Measurements from ENCODE around the gene MGAM2. TPM values are rescaled to one million over a fixed set of nuclear protein-coding genes. Genes with fewer than 3 reads are reported as not detected.

Gene MGAM2
- not detected for polyA plus RNA-seq

GRCh38 chr7:142111499-142111898 lies at the start of gene MGAM2:
Gene MGAM2 (plus strand): TSS chr7:142111718. CDS start chr7:142116874, 5,156 bp downstream.
- Histone ChIP-seq H3K4me3 (ENCODE audit: low read depth in 1 of 2, low read length in 2 of 2) (no peak within 1 kb of the TSS), H3K9me3 (ENCODE audit: control insufficient read depth in 2 of 2, insufficient read depth in 1 of 2, low read depth in 1 of 2, low read length in 1 of 2) (peaks cover 2% of the 10 kb centered on the region in 2 donors), H3K36me3 (ENCODE audit: control insufficient read depth in 2 of 2, insufficient read depth in 2 of 2, low read length in 1 of 2) (no peaks in the 10 kb centered on the region), H3K27ac (ENCODE audit: low read depth in 2 of 2, low read length in 1 of 2) (no peak within 1 kb of the TSS), H3K27me3 (ENCODE audit: control insufficient read depth in 1 of 2, insufficient read depth in 2 of 2, low read length in 2 of 2) (no peaks in the 10 kb centered on the region), H3K4me1 (ENCODE audit: control insufficient read depth in 2 of 2, insufficient read depth in 2 of 2, low read length in 1 of 2) (no peaks in the 10 kb centered on the region)
- 44 to 74% methylated on average over 4 of the region's 4 CpGs for WGBS, 2 donors

GRCh38 chr7:142063551-142064442 lies 47.7 kb upstream of the MGAM2 start:
- Histone ChIP-seq H3K4me1 (ENCODE audit: control insufficient read depth in 2 of 2, insufficient read depth in 2 of 2, low read length in 1 of 2) (no peaks in the 10 kb centered on the region), H3K27me3 (ENCODE audit: control insufficient read depth in 1 of 2, insufficient read depth in 2 of 2, low read length in 2 of 2) (no peaks in the 10 kb centered on the region), H3K36me3 (ENCODE audit: control insufficient read depth in 2 of 2, insufficient read depth in 2 of 2, low read length in 1 of 2) (no peaks in the 10 kb centered on the region), H3K27ac (ENCODE audit: low read depth in 2 of 2, low read length in 1 of 2) (no peak overlapping the region), H3K9me3 (ENCODE audit: control insufficient read depth in 2 of 2, insufficient read depth in 1 of 2, low read depth in 1 of 2, low read length in 1 of 2) (no peaks in the 10 kb centered on the region), H3K4me3 (ENCODE audit: low read depth in 1 of 2, low read length in 2 of 2) (no peak overlapping the region)
- 65 to 78% methylated on average over 12 of the region's 12 CpGs for WGBS, 2 donors

- H3K4me1 ChIP-seq (ENCODE audit: control insufficient read depth in 2 of 2, insufficient read depth in 2 of 2, low read length in 1 of 2), result no peaks in the 10 kb centered on the region
- no peak overlapping the region for H3K4me3 ChIP-seq (ENCODE audit: low read depth in 1 of 2, low read length in 2 of 2)
- no peaks in the 10 kb centered on the region for H3K9me3 ChIP-seq (ENCODE audit: control insufficient read depth in 2 of 2, insufficient read depth in 1 of 2, low read depth in 1 of 2, low read length in 1 of 2)
- WGBS, 2 donors, result 91 to 92% methylated on average over 8 of the region's 8 CpGs
- no peaks in the 10 kb centered on the region for H3K36me3 ChIP-seq (ENCODE audit: control insufficient read depth in 2 of 2, insufficient read depth in 2 of 2, low read length in 1 of 2)
- H3K27me3 ChIP-seq (ENCODE audit: control insufficient read depth in 1 of 2, insufficient read depth in 2 of 2, low read length in 2 of 2), result no peaks in the 10 kb centered on the region
- H3K27ac ChIP-seq (ENCODE audit: low read depth in 2 of 2, low read length in 1 of 2), result no peak overlapping the region
These were observed 45.0 kb upstream of the MGAM2 start for GRCh38 chr7:142066536-142066935.

- no peaks in the 10 kb centered on the region for H3K4me1 ChIP-seq (ENCODE audit: control insufficient read depth in 2 of 2, insufficient read depth in 2 of 2, low read length in 1 of 2)
- no peaks in the 10 kb centered on the region for H3K36me3 ChIP-seq (ENCODE audit: control insufficient read depth in 2 of 2, insufficient read depth in 2 of 2, low read length in 1 of 2)
- 90% methylated on average over 4 of the region's 4 CpGs for WGBS, 2 donors
- H3K9me3 ChIP-seq (ENCODE audit: control insufficient read depth in 2 of 2, insufficient read depth in 1 of 2, low read depth in 1 of 2, low read length in 1 of 2), result no peaks in the 10 kb centered on the region
- H3K4me3 ChIP-seq (ENCODE audit: low read depth in 1 of 2, low read length in 2 of 2), result no peak overlapping the region
- H3K27ac ChIP-seq (ENCODE audit: low read depth in 2 of 2, low read length in 1 of 2), result no peak overlapping the region
- no peaks in the 10 kb centered on the region for H3K27me3 ChIP-seq (ENCODE audit: control insufficient read depth in 1 of 2, insufficient read depth in 2 of 2, low read length in 2 of 2)
These were observed 33.8 kb upstream of the MGAM2 start for GRCh38 chr7:142077762-142078161.

GRCh38 chr7:142083605-142084004 lies 27.9 kb upstream of the MGAM2 start:
- Histone ChIP-seq H3K9me3 (ENCODE audit: control insufficient read depth in 2 of 2, insufficient read depth in 1 of 2, low read depth in 1 of 2, low read length in 1 of 2) (no peaks in the 10 kb centered on the region), H3K36me3 (ENCODE audit: control insufficient read depth in 2 of 2, insufficient read depth in 2 of 2, low read length in 1 of 2) (no peaks in the 10 kb centered on the region), H3K27me3 (ENCODE audit: control insufficient read depth in 1 of 2, insufficient read depth in 2 of 2, low read length in 2 of 2) (no peaks in the 10 kb centered on the region), H3K4me1 (ENCODE audit: control insufficient read depth in 2 of 2, insufficient read depth in 2 of 2, low read length in 1 of 2) (no peaks in the 10 kb centered on the region), H3K27ac (ENCODE audit: low read depth in 2 of 2, low read length in 1 of 2) (no peak overlapping the region), H3K4me3 (ENCODE audit: low read depth in 1 of 2, low read length in 2 of 2) (no peak overlapping the region)
- WGBS, 2 donors, result 86 to 88% methylated on average over 1 of the region's 1 CpG

GRCh38 chr7:142085428-142085827 lies 26.1 kb upstream of the MGAM2 start:
- Histone ChIP-seq H3K4me3 (ENCODE audit: low read depth in 1 of 2, low read length in 2 of 2) (no peak overlapping the region), H3K9me3 (ENCODE audit: control insufficient read depth in 2 of 2, insufficient read depth in 1 of 2, low read depth in 1 of 2, low read length in 1 of 2) (no peaks in the 10 kb centered on the region), H3K36me3 (ENCODE audit: control insufficient read depth in 2 of 2, insufficient read depth in 2 of 2, low read length in 1 of 2) (no peaks in the 10 kb centered on the region), H3K27ac (ENCODE audit: low read depth in 2 of 2, low read length in 1 of 2) (no peak overlapping the region), H3K27me3 (ENCODE audit: control insufficient read depth in 1 of 2, insufficient read depth in 2 of 2, low read length in 2 of 2) (no peaks in the 10 kb centered on the region), H3K4me1 (ENCODE audit: control insufficient read depth in 2 of 2, insufficient read depth in 2 of 2, low read length in 1 of 2) (no peaks in the 10 kb centered on the region)
- WGBS, 2 donors, result 72 to 82% methylated on average over 4 of the region's 4 CpGs

- Histone ChIP-seq H3K9me3 (ENCODE audit: control insufficient read depth in 2 of 2, insufficient read depth in 1 of 2, low read depth in 1 of 2, low read length in 1 of 2) (no peaks in the 10 kb centered on the region), H3K4me3 (ENCODE audit: low read depth in 1 of 2, low read length in 2 of 2) (no peak overlapping the region), H3K27me3 (ENCODE audit: control insufficient read depth in 1 of 2, insufficient read depth in 2 of 2, low read length in 2 of 2) (no peaks in the 10 kb centered on the region), H3K36me3 (ENCODE audit: control insufficient read depth in 2 of 2, insufficient read depth in 2 of 2, low read length in 1 of 2) (no peaks in the 10 kb centered on the region), H3K27ac (ENCODE audit: low read depth in 2 of 2, low read length in 1 of 2) (no peak overlapping the region), H3K4me1 (ENCODE audit: control insufficient read depth in 2 of 2, insufficient read depth in 2 of 2, low read length in 1 of 2) (no peaks in the 10 kb centered on the region)
- 58 to 70% methylated on average over 4 of the region's 4 CpGs for WGBS, 2 donors
These were observed 23.4 kb upstream of the MGAM2 start for GRCh38 chr7:142088022-142088714.

GRCh38 chr7:142089035-142089434 lies 22.5 kb upstream of the MGAM2 start:
- Histone ChIP-seq H3K27ac (ENCODE audit: low read depth in 2 of 2, low read length in 1 of 2) (no peak overlapping the region), H3K27me3 (ENCODE audit: control insufficient read depth in 1 of 2, insufficient read depth in 2 of 2, low read length in 2 of 2) (no peaks in the 10 kb centered on the region), H3K4me1 (ENCODE audit: control insufficient read depth in 2 of 2, insufficient read depth in 2 of 2, low read length in 1 of 2) (no peaks in the 10 kb centered on the region), H3K36me3 (ENCODE audit: control insufficient read depth in 2 of 2, insufficient read depth in 2 of 2, low read length in 1 of 2) (no peaks in the 10 kb centered on the region), H3K4me3 (ENCODE audit: low read depth in 1 of 2, low read length in 2 of 2) (no peak overlapping the region), H3K9me3 (ENCODE audit: control insufficient read depth in 2 of 2, insufficient read depth in 1 of 2, low read depth in 1 of 2, low read length in 1 of 2) (no peaks in the 10 kb centered on the region)
- 81 to 91% methylated on average over 2 of the region's 2 CpGs for WGBS, 2 donors

GRCh38 chr7:142091961-142092360 lies 19.6 kb upstream of the MGAM2 start:
- H3K27ac ChIP-seq (ENCODE audit: low read depth in 2 of 2, low read length in 1 of 2), result no peak overlapping the region
- H3K4me3 ChIP-seq (ENCODE audit: low read depth in 1 of 2, low read length in 2 of 2), result no peak overlapping the region
- H3K36me3 ChIP-seq (ENCODE audit: control insufficient read depth in 2 of 2, insufficient read depth in 2 of 2, low read length in 1 of 2), result no peaks in the 10 kb centered on the region
- H3K4me1 ChIP-seq (ENCODE audit: control insufficient read depth in 2 of 2, insufficient read depth in 2 of 2, low read length in 1 of 2), result no peaks in the 10 kb centered on the region
- 65 to 70% methylated on average over 2 of the region's 2 CpGs for WGBS, 2 donors
- H3K9me3 ChIP-seq (ENCODE audit: control insufficient read depth in 2 of 2, insufficient read depth in 1 of 2, low read depth in 1 of 2, low read length in 1 of 2), result no peaks in the 10 kb centered on the region
- H3K27me3 ChIP-seq (ENCODE audit: control insufficient read depth in 1 of 2, insufficient read depth in 2 of 2, low read length in 2 of 2), result no peaks in the 10 kb centered on the region
